DOHH2 (cell line): Measurements from ENCODE around the gene COPS8.

Experiments used
- H3F3A ChIP-seq: fragments of 200-600 bp; sonication (generic), shearing (Covaris generic); 2 replicates; pipeline ENCODE4 v1.6.0; 2016; ENCODE audit warnings: antibody characterized with exemption, mild to moderate bottlenecking; ENCODE audit not compliant: control insufficient read depth, insufficient read depth
- H3K27ac ChIP-seq: fragments of 200-600 bp; sonication (generic); 2 replicates; pipeline ENCODE4 v1.5.1; 2014; ENCODE audit warnings: low read depth, mild to moderate bottlenecking, low read length, moderate library complexity
- H3K27me3 ChIP-seq: fragments of 200-600 bp; sonication (generic); 2 replicates; pipeline ENCODE4 v1.6.1; 2014; ENCODE audit warnings: mild to moderate bottlenecking, low read length, mixed read lengths; ENCODE audit not compliant: control insufficient read depth
- H3K36me3 ChIP-seq: fragments of 200-600 bp; sonication (generic); 2 replicates; pipeline ENCODE4 v1.6.1; 2014; ENCODE audit warnings: mild to moderate bottlenecking, low read length, moderate library complexity, mixed read lengths; ENCODE audit not compliant: control insufficient read depth
- H3K4me1 ChIP-seq: fragments of 200-600 bp; sonication (generic); 2 replicates; pipeline ENCODE4 v1.6.1; 2014; ENCODE audit warnings: mild to moderate bottlenecking, low read length, mixed read lengths; ENCODE audit not compliant: control insufficient read depth
- H3K4me2 ChIP-seq: fragments of 200-600 bp; sonication (generic); 2 replicates; pipeline ENCODE4 v1.6.0; 2014; ENCODE audit warnings: mild to moderate bottlenecking, low read length, moderate library complexity
- H3K4me3 ChIP-seq: fragments of 200-600 bp; sonication (generic); 2 replicates; pipeline ENCODE4 v1.5.1; 2014; ENCODE audit warnings: mild to moderate bottlenecking, low read length, mixed read lengths
- H3K79me2 ChIP-seq: fragments of 200-600 bp; sonication (generic); 2 replicates; pipeline ENCODE4 v1.6.1; 2014; ENCODE audit warnings: mild to moderate bottlenecking, low read length, mixed read lengths; ENCODE audit not compliant: control insufficient read depth
- H3K9me2 ChIP-seq: fragments of 200-600 bp; sonication (generic); replicated peaks from 2 replicates; pipeline ENCODE4 v1.6.1; 2014; ENCODE audit warnings: mild to moderate bottlenecking, low read length, mixed read lengths; ENCODE audit not compliant: control insufficient read depth
- H3K9me3 ChIP-seq: fragments of 200-600 bp; sonication (generic); 2 replicates; pipeline ENCODE4 v1.6.1; 2014; ENCODE audit warnings: antibody characterized with exemption, low read length, mixed read lengths; ENCODE audit not compliant: control insufficient read depth, insufficient read depth
- H4K20me1 ChIP-seq: fragments of 200-600 bp; sonication (generic); 2 replicates; pipeline ENCODE4 v1.6.0; 2014; ENCODE audit warnings: low read depth, mild to moderate bottlenecking, antibody characterized with exemption, low read length, moderate library complexity; ENCODE audit not compliant: control insufficient read depth, insufficient read depth
- EZH2phosphoT487 ChIP-seq: fragments of 200-600 bp; sonication (generic); IDR thresholded peaks from 2 replicates; pipeline ENCODE4 v1.6.1; 2017; ENCODE audit warnings: borderline replicate concordance, mild to moderate bottlenecking, antibody characterized with exemption, low read length, moderate library complexity, mixed read lengths
- TF ChIP-seq, protein P1 (sequence below): fragments of 200-600 bp; sonication (generic); IDR thresholded peaks from one replicate; pipeline ENCODE4 v1.5.1; 2014; ENCODE audit warnings: antibody characterized with exemption, mild to moderate bottlenecking, low read depth, low read length; ENCODE audit not compliant: poor library complexity, severe bottlenecking

COPS8 gene

GRCh38 chr2:237102428-237102827, 16.7 kb downstream of the COPS8 start:
- no peaks in the 10 kb centered on the region for H3K27me3 ChIP-seq
- no peaks in the 10 kb centered on the region for H3K9me2 ChIP-seq
- H3K4me2 ChIP-seq, result no peak overlapping the region
- no peaks in the 10 kb centered on the region for H3F3A ChIP-seq
- H3K79me2 ChIP-seq, result no peaks in the 10 kb centered on the region
- H3K27ac ChIP-seq, result no peak overlapping the region
- TF ChIP-seq, protein P1, sequence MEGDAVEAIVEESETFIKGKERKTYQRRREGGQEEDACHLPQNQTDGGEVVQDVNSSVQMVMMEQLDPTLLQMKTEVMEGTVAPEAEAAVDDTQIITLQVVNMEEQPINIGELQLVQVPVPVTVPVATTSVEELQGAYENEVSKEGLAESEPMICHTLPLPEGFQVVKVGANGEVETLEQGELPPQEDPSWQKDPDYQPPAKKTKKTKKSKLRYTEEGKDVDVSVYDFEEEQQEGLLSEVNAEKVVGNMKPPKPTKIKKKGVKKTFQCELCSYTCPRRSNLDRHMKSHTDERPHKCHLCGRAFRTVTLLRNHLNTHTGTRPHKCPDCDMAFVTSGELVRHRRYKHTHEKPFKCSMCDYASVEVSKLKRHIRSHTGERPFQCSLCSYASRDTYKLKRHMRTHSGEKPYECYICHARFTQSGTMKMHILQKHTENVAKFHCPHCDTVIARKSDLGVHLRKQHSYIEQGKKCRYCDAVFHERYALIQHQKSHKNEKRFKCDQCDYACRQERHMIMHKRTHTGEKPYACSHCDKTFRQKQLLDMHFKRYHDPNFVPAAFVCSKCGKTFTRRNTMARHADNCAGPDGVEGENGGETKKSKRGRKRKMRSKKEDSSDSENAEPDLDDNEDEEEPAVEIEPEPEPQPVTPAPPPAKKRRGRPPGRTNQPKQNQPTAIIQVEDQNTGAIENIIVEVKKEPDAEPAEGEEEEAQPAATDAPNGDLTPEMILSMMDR, result no peak
- no peak for TF ChIP-seq EZH2phosphoT487
- H3K4me3 ChIP-seq, result no peak overlapping the region
- H4K20me1 ChIP-seq, result no peaks in the 10 kb centered on the region
- peaks cover 37% of the 10 kb centered on the region for H3K36me3 ChIP-seq
- H3K4me1 ChIP-seq, result no peaks in the 10 kb centered on the region
- H3K9me3 ChIP-seq, result no peaks in the 10 kb centered on the region

DNA sequence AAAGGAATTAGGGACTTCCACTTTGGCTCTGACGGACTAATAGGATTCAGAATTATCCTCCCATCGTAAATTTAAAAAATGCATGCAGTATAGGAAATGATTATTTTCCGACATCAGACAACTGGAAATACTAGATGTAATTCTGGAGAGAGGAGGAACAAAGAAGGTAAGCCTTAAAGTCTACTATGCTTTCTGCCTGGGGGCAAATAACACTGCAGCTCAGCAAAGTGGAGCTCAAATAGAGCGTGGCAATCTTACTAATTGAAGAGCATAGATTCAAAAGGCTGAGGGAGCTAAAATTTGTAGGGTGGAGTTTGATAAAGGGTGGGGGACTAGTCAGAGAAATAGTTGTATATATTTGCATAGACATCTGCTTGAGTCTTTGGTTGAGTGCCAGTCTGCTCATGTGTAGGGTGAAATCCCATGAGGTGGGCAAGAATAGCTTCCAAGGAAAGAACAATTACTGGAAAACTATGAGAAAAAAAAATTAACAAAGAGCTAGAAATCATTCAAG, 23.8 kb downstream of the COPS8 start:
- H3F3A ChIP-seq, result no peaks in the 10 kb centered on the region
- H3K9me2 ChIP-seq, result no peaks in the 10 kb centered on the region
- H4K20me1 ChIP-seq, result no peaks in the 10 kb centered on the region
- H3K4me3 ChIP-seq, result no peak overlapping the region
- no peak overlapping the region for H3K27ac ChIP-seq
- no peaks in the 10 kb centered on the region for H3K36me3 ChIP-seq
- H3K4me1 ChIP-seq, result no peaks in the 10 kb centered on the region
- no peak overlapping the region for H3K4me2 ChIP-seq
- H3K79me2 ChIP-seq, result no peaks in the 10 kb centered on the region
- H3K27me3 ChIP-seq, result no peaks in the 10 kb centered on the region
- no peaks in the 10 kb centered on the region for H3K9me3 ChIP-seq
- TF ChIP-seq EZH2phosphoT487, result no peak
- TF ChIP-seq, protein P1, result no peak

- Histone ChIP-seq H3K79me2 (no peaks in the 10 kb centered on the region), H3F3A (no peaks in the 10 kb centered on the region), H3K9me2 (no peaks in the 10 kb centered on the region), H3K4me2 (no peak overlapping the region), H3K9me3 (no peaks in the 10 kb centered on the region), H4K20me1 (no peaks in the 10 kb centered on the region), H3K4me1 (peaks cover 6% of the 10 kb centered on the region), H3K4me3 (no peak overlapping the region), H3K27ac (no peak overlapping the region), H3K36me3 (no peaks in the 10 kb centered on the region), H3K27me3 (peaks cover 4% of the 10 kb centered on the region; the same call in 1 of the 2 replicates)
- TF ChIP-seq EZH2phosphoT487, result no peak
- TF ChIP-seq, protein P1, result no peak
Observed at GRCh38 chr2:237113026-237113795, 27.5 kb downstream of the COPS8 start.
